Fibroblast of skin of abdomen (primary cell): ENCODE data around the gene LRRFIP2.

ENCODE experiments used
- DNase-seq: peaks from one replicate; pipeline ENCODE4 v3.0.0-alpha.2; 2013

The LRRFIP2 gene

GRCh38 chr3:37016903-37017302, 157.5 kb downstream of the LRRFIP2 start:
- DNase-seq, result no peak

GRCh38 chr3:37015642-37016041, 158.7 kb downstream of the LRRFIP2 start:
- no peak for DNase-seq

DNA sequence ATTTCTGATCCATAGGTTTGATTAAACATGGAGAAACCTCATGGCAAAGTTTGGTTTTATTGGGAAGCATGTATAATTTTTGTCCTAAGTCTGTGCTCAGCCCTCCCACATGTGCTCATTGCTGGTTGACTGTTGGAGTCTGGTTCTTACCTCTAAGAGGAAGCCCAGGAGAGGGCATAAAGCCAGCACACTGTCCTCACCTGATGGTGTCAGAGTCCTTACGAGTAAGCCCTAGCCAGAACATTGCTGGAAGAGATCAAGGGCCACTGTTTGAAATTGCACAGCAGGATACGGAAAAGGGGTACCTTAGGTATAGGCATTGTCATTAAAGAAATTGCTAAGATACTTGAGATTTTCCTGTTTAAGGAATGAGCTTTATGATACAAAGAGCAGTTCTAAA, 159.8 kb downstream of the LRRFIP2 start:
- DNase-seq, result no peak
